NB4 (cell line): ENCODE data around the gene CAV2.

ENCODE experiments used
- DNase-seq: peaks from one replicate; pipeline ENCODE4 v3.0.0; 2010; ENCODE audit warnings: low read depth
- H3K4me3 ChIP-seq: one replicate; pipeline ENCODE4 v1.5.1; 2011; ENCODE audit warnings: mild to moderate bottlenecking, low read depth, low read length, moderate library complexity
- MAX ChIP-seq: IDR thresholded peaks from 2 replicates; pipeline ENCODE4 v1.6.1; 2011; ENCODE audit warnings: low read depth, low read length
- MYC ChIP-seq: IDR thresholded peaks from 2 replicates; pipeline ENCODE4 v1.6.1; 2011; ENCODE audit warnings: low read depth, low read length
- POLR2A ChIP-seq: IDR thresholded peaks from 2 replicates; pipeline ENCODE4 v1.6.1; 2011; ENCODE audit warnings: mild to moderate bottlenecking; ENCODE audit not compliant: insufficient read length; ENCODE audit errors: extremely low read depth
- TF ChIP-seq, protein P1 (sequence below): IDR thresholded peaks from one replicate; pipeline ENCODE4 v1.5.1; 2012; ENCODE audit warnings: low read depth, low read length

The CAV2 gene

GRCh38 chr7:116534790-116535189, 35.3 kb downstream of the CAV2 start:
- H3K4me3 ChIP-seq: no peak overlapping the region
- TF ChIP-seq MYC (no peak), MAX (no peak), POLR2A (no peak)
- TF ChIP-seq, protein P1, sequence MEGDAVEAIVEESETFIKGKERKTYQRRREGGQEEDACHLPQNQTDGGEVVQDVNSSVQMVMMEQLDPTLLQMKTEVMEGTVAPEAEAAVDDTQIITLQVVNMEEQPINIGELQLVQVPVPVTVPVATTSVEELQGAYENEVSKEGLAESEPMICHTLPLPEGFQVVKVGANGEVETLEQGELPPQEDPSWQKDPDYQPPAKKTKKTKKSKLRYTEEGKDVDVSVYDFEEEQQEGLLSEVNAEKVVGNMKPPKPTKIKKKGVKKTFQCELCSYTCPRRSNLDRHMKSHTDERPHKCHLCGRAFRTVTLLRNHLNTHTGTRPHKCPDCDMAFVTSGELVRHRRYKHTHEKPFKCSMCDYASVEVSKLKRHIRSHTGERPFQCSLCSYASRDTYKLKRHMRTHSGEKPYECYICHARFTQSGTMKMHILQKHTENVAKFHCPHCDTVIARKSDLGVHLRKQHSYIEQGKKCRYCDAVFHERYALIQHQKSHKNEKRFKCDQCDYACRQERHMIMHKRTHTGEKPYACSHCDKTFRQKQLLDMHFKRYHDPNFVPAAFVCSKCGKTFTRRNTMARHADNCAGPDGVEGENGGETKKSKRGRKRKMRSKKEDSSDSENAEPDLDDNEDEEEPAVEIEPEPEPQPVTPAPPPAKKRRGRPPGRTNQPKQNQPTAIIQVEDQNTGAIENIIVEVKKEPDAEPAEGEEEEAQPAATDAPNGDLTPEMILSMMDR: no peak
- no peak for DNase-seq

GRCh38 chr7:116535416-116535815, 35.9 kb downstream of the CAV2 start:
- TF ChIP-seq MYC (no peak), POLR2A (no peak), MAX (no peak)
- TF ChIP-seq, protein P1: no peak
- H3K4me3 ChIP-seq: no peak overlapping the region
- DNase-seq: no peak

DNA sequence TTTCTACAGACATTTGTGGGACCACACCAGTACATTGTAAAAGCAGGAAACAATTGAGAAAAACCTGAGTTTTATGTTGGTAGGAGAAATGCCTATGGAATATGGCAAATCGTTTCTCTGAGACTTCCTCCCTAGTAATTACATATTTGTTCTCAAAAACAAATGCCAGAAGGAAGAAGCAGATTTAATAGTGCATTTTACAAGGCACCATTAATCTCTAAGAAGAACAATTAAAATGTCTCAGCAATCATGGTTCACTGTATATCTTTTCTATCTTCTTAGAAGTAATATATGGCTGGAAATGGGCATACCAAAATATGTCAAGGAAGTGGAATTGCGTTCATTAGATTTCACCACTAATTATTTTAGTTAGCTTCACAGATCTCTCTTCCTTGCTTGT, 38.6 kb downstream of the CAV2 start:
- TF ChIP-seq, protein P1: no peak
- TF ChIP-seq MAX (no peak), MYC (no peak), POLR2A (no peak)
- DNase-seq: no peak
- no peak overlapping the region for H3K4me3 ChIP-seq

DNA sequence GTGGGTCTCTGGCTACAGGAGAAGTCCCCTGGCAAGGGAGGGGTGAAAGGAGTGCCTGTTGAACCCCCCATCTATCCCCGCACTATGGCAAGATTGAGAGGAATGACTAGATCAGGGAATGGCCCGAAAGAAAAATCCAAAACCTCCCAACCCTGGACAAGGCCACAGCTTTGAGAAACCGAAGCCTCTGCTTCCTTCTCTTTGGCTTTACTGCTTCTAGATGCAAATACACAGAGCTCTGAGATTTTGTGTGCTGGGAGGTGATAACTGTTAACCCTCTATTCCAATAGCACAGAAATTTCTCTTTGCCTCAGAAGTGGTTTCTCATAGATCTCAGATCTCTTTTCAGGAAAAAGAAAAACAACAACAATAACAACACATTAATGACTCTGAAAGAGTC, 40.3 kb downstream of the CAV2 start:
- TF ChIP-seq MYC (no peak), POLR2A (no peak), MAX (no peak)
- TF ChIP-seq, protein P1: no peak
- DNase-seq: no peak
- no peak overlapping the region for H3K4me3 ChIP-seq

DNA sequence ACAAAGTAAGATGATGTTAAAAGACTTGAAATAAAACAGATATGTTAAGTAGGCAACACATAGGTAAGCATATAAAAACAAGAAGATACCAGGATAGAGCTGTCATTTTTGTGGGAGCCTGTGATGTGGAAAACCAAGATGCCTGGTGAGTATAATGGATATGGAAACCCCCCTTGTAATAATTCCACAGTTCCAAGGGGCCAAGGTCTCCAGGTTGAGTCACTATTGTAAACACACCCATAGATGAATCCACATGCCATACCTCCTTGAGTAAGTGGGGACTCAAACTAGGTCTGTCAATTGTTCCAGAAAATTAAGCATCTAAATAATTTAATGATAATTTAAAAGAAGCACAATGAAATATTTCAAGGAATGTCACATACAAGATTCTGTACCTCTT, 41.2 kb downstream of the CAV2 start:
- H3K4me3 ChIP-seq: no peak overlapping the region
- DNase-seq: no peak
- TF ChIP-seq MYC (no peak), POLR2A (no peak), MAX (no peak)
- TF ChIP-seq, protein P1: no peak

GRCh38 chr7:116541951-116542350, 42.4 kb downstream of the CAV2 start:
- DNase-seq: no peak
- no peak overlapping the region for H3K4me3 ChIP-seq
- TF ChIP-seq, protein P1: no peak
- TF ChIP-seq MAX (no peak), MYC (no peak), POLR2A (no peak)
